ENCODE data around the gene AIDA. TPM values are rescaled to one million over a fixed set of nuclear protein-coding genes. Genes with fewer than 3 reads are reported as not detected.

The AIDA gene
- total RNA-seq, 2 donors from 2014 or later, result 32.9 to 36.6 TPM

DNA sequence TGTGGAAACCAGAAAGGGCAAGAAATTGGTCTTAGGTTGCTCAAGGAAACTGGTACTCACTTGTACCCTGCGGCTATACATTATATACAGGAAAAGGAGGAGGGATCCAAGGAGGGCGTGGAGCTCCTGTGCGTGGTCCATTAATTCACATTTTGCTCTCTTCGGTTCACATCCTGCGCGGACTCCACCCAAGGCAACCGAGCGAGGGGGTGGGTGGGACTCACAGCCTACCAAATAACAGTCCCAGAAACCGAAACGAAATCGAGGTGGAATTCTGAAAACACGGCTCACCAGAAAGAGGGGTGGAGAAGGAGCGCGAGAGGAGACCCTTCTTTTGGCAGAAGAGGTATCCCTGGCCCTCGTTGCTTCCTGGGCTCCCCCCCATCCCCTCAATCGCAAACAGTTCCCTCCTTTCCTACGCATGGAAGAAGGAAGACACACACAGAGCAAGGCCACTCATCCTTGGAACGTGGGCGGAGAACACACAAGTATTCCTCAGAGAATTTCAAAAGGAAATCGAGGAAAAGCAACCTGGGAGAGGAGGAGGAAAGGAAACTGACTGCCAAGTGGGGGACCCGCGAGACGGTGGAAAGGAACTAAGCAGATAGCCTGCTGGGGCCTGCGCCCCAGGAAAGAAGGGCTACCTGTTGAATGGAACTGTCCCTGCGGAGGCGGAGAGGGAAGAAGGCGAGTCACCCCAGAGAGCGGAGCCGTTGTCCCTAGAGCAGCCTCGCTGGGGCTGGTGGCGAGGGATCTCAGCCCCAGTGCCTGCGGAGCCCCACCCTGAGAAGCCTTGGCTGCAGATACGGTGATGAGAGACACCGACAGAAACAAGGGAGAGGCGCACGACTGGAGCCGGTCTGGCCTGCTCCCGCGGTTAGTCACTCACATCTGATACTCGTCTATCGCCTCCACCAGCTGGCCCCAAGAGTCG is 705 bp downstream of the AIDA start:
- 0 to 1% methylated on average over 30 to 42 of the region's 42 CpGs for WGBS, 2 donors
- intact Hi-C loops (cut with DNase I), result no loop called here
- no peaks in the 10 kb centered on the region for H3K36me3 ChIP-seq (replicated peaks in 1 of 2; ENCODE audit: insufficient read depth in 1 of 2, low read depth in 2 of 2)
- peaks cover 26% of the 10 kb centered on the region for H3K4me1 ChIP-seq
- no peaks in the 10 kb centered on the region for H3K27me3 ChIP-seq
- ATAC-seq (peak; percentile 29), DNase-seq (peak; percentile 54 to 65 (median 61))
- H3K9me3 ChIP-seq, result no peaks in the 10 kb centered on the region
- peak overlapping the region; percentile 94 to 99 (median 96) for H3K27ac ChIP-seq
- TF ChIP-seq, protein P1, sequence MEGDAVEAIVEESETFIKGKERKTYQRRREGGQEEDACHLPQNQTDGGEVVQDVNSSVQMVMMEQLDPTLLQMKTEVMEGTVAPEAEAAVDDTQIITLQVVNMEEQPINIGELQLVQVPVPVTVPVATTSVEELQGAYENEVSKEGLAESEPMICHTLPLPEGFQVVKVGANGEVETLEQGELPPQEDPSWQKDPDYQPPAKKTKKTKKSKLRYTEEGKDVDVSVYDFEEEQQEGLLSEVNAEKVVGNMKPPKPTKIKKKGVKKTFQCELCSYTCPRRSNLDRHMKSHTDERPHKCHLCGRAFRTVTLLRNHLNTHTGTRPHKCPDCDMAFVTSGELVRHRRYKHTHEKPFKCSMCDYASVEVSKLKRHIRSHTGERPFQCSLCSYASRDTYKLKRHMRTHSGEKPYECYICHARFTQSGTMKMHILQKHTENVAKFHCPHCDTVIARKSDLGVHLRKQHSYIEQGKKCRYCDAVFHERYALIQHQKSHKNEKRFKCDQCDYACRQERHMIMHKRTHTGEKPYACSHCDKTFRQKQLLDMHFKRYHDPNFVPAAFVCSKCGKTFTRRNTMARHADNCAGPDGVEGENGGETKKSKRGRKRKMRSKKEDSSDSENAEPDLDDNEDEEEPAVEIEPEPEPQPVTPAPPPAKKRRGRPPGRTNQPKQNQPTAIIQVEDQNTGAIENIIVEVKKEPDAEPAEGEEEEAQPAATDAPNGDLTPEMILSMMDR (IDR thresholded peaks at IDR 0.05), result no peak
- TF ChIP-seq POLR2A (IDR thresholded peaks at IDR 0.05), result no peak
- peak overlapping the region; percentile 61 to 79 for H3K4me3 ChIP-seq

DNA sequence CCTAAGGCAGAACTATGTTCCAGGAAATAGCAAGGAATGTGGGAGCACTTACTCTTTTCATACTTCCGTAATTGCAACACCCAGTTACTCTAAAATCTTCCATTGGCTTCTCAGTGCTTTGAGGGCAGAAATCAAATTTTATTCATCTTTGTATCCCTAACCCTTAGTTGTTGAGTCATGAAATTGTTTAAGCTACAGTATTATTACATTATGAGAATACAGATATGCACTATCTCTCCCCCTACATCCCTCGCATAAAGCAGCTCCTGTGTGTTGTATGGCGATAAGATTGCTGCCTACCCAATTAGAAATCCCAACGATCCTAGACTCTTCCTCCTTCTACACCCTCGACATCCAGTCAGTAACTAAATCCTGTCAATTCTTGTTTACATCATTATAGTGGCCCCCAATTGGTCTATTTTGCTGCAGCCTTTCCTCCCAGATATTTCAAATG is 2.6 kb downstream of the AIDA start:
- intact Hi-C loops (cut with DNase I), result no loop called here
- ATAC-seq (no peak), DNase-seq (no peak)
- Histone ChIP-seq H3K4me3 (no peak overlapping the region), H3K27me3 (no peaks in the 10 kb centered on the region), H3K36me3 (replicated peaks in 1 of 2; ENCODE audit: insufficient read depth in 1 of 2, low read depth in 2 of 2) (no peaks in the 10 kb centered on the region), H3K27ac (no peak overlapping the region), H3K9me3 (no peaks in the 10 kb centered on the region), H3K4me1 (peaks cover 26% of the 10 kb centered on the region)
- WGBS, 2 donors, result 77 to 85% methylated on average over 5 of the region's 5 CpGs
- TF ChIP-seq POLR2A (IDR thresholded peaks at IDR 0.05), result no peak
- TF ChIP-seq, protein P1 (IDR thresholded peaks at IDR 0.05), result no peak

DNA sequence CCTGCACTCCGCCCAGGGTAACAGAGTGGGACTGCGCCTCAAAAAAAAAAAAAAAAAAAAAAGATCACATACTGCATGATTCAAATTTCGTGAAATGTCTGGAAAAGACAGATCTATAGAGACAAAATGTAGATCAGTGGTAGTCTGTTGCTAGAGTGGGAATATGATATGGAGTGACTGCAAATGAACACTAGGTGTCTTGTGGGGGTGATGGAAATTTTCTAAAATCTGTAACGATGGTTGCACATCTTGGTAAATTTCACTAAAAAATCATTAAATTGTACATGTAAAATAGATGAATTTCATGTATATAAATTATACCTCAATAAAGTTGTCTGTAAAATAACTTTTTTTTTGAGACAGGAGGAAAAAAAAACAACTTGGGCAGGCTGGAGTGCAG is 5.5 kb downstream of the AIDA start:
- WGBS, 2 donors, result 70 to 81% methylated on average over 4 of the region's 4 CpGs
- intact Hi-C loops (cut with DNase I), result no loop called here

DNA sequence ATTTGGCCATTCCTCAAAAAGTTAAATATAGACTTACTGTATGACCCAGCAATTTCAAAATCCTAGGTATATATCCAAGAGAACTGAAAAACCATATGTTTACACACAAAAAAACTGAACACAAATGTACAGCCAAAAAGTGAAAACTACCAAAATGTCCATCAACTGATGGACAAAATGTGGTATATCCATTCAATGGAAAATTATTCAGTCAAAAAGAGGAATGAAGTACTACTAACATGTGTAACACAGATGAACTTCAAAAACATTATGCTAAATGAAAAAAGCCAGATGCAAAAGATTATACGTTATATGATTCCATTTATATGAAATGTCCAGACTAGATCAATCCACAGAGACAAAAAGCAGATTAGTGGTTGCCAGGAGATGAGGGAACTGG is 8.0 kb downstream of the AIDA start:
- Histone ChIP-seq H3K9me3 (no peaks in the 10 kb centered on the region), H3K36me3 (replicated peaks in 1 of 2; ENCODE audit: insufficient read depth in 1 of 2, low read depth in 2 of 2) (no peaks in the 10 kb centered on the region), H3K4me3 (no peak overlapping the region), H3K27me3 (no peaks in the 10 kb centered on the region), H3K4me1 (peaks cover 13% of the 10 kb centered on the region), H3K27ac (no peak overlapping the region)
- DNase-seq (no peak), ATAC-seq (no peak)
- intact Hi-C loops (cut with DNase I), result no loop called here
- WGBS, 2 donors, result 89 to 100% methylated on average over 1 of the region's 1 CpG
- TF ChIP-seq, protein P1 (IDR thresholded peaks at IDR 0.05), result no peak
- no peak for TF ChIP-seq POLR2A (IDR thresholded peaks at IDR 0.05)

More for the DNA sequence above, 5.5 kb downstream of the AIDA start:
- ATAC-seq, result no peak
- H3K27ac ChIP-seq, result no peak overlapping the region
- no peaks in the 10 kb centered on the region for H3K27me3 ChIP-seq
- no peaks in the 10 kb centered on the region for H3K36me3 ChIP-seq (replicated peaks in 1 of 2; ENCODE audit: insufficient read depth in 1 of 2, low read depth in 2 of 2)
- H3K4me3 ChIP-seq, result no peak overlapping the region
- TF ChIP-seq POLR2A (IDR thresholded peaks at IDR 0.05), result no peak
- TF ChIP-seq, protein P1 (IDR thresholded peaks at IDR 0.05), result no peak
- no peaks in the 10 kb centered on the region for H3K9me3 ChIP-seq
- peaks cover 27% of the 10 kb centered on the region for H3K4me1 ChIP-seq
- no peak for DNase-seq
